K562 (cell line): Measurements from ENCODE around the gene UIMC1.
"Not testable (repeated sequence)": the region's sequence is repeated elsewhere in the genome, so short reads cannot be mapped to it uniquely, and the experiment has no call there.

Experiments
- ADNP ChIP-seq: fragments of 200-800 bp; sonication (Bioruptor generic); IDR thresholded peaks from 2 replicates; pipeline ENCODE4 v1.6.1; 2016; ENCODE audit warnings: missing genetic modification characterization, missing compliant biosample characterization
- CUX1 ChIP-seq: fragments of 200-800 bp; sonication (Bioruptor generic); IDR thresholded peaks from 2 replicates; pipeline ENCODE4 v1.6.1; 2016; ENCODE audit warnings: missing genetic modification characterization, missing compliant biosample characterization
- EHMT2 ChIP-seq: fragments of 450-650 bp; IDR thresholded peaks from 2 replicates; pipeline ENCODE4 v1.6.1; 2018; ENCODE audit warnings: antibody characterized with exemption
- POLR2A ChIP-seq: fragments of 450-650 bp; conservative IDR thresholded peaks from 2 replicates; pipeline ENCODE4 v1.6.1; 2016
- THRA ChIP-seq: fragments of 450-650 bp; IDR thresholded peaks from 2 replicates; pipeline ENCODE4 v1.6.1; 2017; ENCODE audit warnings: mild to moderate bottlenecking, moderate library complexity
- ZFX ChIP-seq: sonication (generic); formaldehyde crosslinking; IDR thresholded peaks from 2 replicates; pipeline ENCODE4 v1.8.0; 2022; ENCODE audit warnings: mild to moderate bottlenecking, missing genetic modification reagents, moderate library complexity
- ZNF274 ChIP-seq: IDR thresholded peaks from 2 replicates; pipeline ENCODE4 v1.6.1; 2011; ENCODE audit warnings: low read depth, mild to moderate bottlenecking, low read length, moderate library complexity, borderline replicate concordance

DNA sequence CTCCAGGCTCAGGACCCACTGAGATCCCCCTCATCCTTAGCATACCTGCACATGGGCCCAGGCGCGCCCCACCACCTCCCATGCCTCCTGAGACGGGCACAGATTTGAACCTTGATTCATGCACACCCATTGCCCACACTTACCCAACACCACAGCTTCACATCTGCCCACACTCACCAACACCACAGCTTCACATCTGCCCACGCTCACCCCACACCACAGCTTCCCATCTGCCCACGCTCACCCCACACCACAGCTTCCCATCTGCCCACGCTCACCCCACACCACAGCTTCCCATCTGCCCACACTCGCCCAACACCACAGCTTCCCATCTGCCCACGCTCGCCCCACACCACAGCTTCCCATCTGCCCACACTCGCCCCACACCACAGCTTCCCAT lies 135.9 kb downstream of the UIMC1 start:
- TF ChIP-seq EHMT2; ADNP (tag); THRA; POLR2A; ZNF274; ZFX (CRISPR knock-in tag); CUX1 (CRISPR knock-in tag): not testable (repeated sequence)
